ENCODE results near the gene GNB1L.

DNA sequence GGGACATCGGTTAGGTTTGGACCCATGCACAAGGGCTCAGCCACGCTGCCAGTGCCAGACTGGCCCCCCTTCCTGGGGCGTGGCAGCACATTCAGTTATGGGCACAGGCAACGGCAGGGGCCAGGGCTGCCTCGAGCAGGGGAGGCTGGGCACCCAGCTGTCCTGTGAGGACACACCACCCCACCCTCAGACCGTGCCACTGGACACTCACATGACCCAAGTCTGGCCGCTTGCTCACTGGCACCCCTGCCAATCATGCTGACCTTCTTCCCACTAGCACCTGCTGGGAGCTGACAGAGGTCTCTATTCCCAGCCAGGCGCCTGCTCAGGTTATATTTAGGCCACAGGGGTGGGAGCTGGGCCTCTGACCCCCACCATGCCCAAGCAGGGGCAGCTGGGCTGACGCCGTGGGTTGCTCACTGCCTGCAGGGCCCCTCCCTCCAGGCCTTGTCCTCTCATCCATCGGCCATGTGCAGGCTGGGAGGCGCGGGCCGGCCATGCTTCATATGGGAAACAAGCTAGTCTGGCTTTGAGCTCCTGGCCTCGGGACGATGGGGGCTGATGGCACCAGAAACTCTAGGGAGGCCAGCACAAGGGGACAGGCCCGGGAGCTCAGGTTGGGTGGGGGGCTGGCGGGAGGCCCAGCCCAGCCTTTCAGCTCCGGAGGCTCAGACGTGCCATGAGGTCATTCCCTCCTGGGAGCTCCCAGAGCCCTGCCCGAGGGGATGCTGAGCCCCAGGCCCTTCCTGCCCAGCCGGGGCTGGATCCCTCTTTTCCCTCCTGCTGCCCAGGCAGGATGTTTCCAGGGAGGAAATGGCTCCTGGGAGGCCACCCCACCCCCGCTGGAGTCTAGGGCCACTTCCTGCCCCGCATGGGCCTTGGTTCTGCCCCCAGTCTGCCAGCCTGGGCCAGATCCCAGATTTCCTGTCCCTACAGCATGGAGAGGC, 109.2 kb downstream of the GNB1L start:
- TF ChIP-seq POLR2A (IDR thresholded peaks at IDR 0.05), result no peak
- TF ChIP-seq, protein P1, sequence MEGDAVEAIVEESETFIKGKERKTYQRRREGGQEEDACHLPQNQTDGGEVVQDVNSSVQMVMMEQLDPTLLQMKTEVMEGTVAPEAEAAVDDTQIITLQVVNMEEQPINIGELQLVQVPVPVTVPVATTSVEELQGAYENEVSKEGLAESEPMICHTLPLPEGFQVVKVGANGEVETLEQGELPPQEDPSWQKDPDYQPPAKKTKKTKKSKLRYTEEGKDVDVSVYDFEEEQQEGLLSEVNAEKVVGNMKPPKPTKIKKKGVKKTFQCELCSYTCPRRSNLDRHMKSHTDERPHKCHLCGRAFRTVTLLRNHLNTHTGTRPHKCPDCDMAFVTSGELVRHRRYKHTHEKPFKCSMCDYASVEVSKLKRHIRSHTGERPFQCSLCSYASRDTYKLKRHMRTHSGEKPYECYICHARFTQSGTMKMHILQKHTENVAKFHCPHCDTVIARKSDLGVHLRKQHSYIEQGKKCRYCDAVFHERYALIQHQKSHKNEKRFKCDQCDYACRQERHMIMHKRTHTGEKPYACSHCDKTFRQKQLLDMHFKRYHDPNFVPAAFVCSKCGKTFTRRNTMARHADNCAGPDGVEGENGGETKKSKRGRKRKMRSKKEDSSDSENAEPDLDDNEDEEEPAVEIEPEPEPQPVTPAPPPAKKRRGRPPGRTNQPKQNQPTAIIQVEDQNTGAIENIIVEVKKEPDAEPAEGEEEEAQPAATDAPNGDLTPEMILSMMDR (IDR thresholded peaks at IDR 0.05), result no peak
